BE2C (cell line): ENCODE data around the gene LYZL4.

ENCODE experiments used
- DNase-seq: peaks from one replicate; pipeline ENCODE4 v3.0.0-alpha.2; 2020
- H3K27me3 ChIP-seq: fragments of 250-450 bp; sonication (Bioruptor Pico); 2 replicates; pipeline ENCODE4 v1.5.1; 2020; ENCODE audit warnings: mild to moderate bottlenecking
- H3K36me3 ChIP-seq: fragments of 250-450 bp; sonication (Bioruptor Pico); 2 replicates; pipeline ENCODE4 v1.5.1; 2020; ENCODE audit warnings: mild to moderate bottlenecking
- H3K4me1 ChIP-seq: fragments of 250-450 bp; sonication (Bioruptor Pico); 2 replicates; pipeline ENCODE4 v1.5.1; 2020
- H3K4me3 ChIP-seq: 2 replicates; pipeline ENCODE4 v1.5.1; 2011; ENCODE audit warnings: low read depth, low read length
- H3K9me3 ChIP-seq: fragments of 250-450 bp; sonication (Bioruptor Pico); 2 replicates; pipeline ENCODE4 v1.5.1; 2020
- CTCF ChIP-seq: IDR thresholded peaks from 2 replicates; pipeline ENCODE4 v1.5.1; 2012; ENCODE audit warnings: mild to moderate bottlenecking, low read depth, low read length

Gene LYZL4

GRCh38 chr3:42421818-42422796 lies 11.7 kb upstream of the LYZL4 start:
- Histone ChIP-seq H3K4me3 (no peak overlapping the region), H3K9me3 (no peaks in the 10 kb centered on the region), H3K36me3 (no peaks in the 10 kb centered on the region), H3K4me1 (no peaks in the 10 kb centered on the region), H3K27me3 (no peaks in the 10 kb centered on the region)
- no peak for DNase-seq
- no peak for TF ChIP-seq CTCF

- no peaks in the 10 kb centered on the region for H3K27me3 ChIP-seq
- no peak for TF ChIP-seq CTCF
- no peaks in the 10 kb centered on the region for H3K36me3 ChIP-seq
- H3K4me1 ChIP-seq = no peaks in the 10 kb centered on the region
- H3K9me3 ChIP-seq = no peaks in the 10 kb centered on the region
- H3K4me3 ChIP-seq = no peak overlapping the region
- no peak for DNase-seq
Measured at GRCh38 chr3:42419563-42419962, 9.2 kb upstream of the LYZL4 start.

DNA sequence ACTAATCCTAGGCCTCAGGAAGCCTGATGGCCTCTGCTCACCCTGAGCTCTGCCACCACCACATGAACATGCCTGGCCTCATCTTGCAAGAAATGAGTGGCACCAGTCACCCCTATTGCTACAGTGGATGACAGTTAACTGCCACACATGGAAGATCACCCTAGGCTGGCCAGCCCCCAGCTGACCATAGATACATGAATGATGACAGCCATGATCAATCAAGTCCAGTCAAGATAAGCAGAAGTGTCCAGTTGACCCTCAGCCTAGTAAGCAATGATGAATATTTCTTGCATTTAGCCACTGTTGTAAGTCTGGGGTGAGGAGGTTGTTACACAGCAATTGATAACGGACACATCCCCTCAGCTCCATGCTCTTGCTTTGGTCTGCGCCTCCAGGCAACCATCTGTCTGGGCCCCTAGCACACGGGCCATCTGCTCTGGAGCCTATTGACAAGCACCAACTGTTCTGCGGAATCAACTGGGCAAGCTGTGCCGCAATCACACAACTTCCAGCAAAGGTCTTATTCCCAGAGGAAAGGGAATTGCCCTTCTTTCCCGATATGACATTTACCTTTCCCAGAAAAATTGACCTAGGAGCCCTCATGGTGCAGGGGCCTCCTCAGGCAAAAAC lies 2.2 kb upstream of the LYZL4 start:
- no peak overlapping the region for H3K4me3 ChIP-seq
- no peaks in the 10 kb centered on the region for H3K27me3 ChIP-seq
- no peak for TF ChIP-seq CTCF
- no peaks in the 10 kb centered on the region for H3K4me1 ChIP-seq
- H3K36me3 ChIP-seq = no peaks in the 10 kb centered on the region
- no peak for DNase-seq
- no peaks in the 10 kb centered on the region for H3K9me3 ChIP-seq

GRCh38 chr3:42411429-42411828 lies 1.0 kb upstream of the LYZL4 start:
- no peaks in the 10 kb centered on the region for H3K9me3 ChIP-seq
- H3K4me1 ChIP-seq = no peaks in the 10 kb centered on the region
- TF ChIP-seq CTCF = no peak
- no peak for DNase-seq
- no peaks in the 10 kb centered on the region for H3K36me3 ChIP-seq
- no peaks in the 10 kb centered on the region for H3K27me3 ChIP-seq
- no peak overlapping the region for H3K4me3 ChIP-seq

- H3K27me3 ChIP-seq = no peaks in the 10 kb centered on the region
- DNase-seq = no peak
- no peak for TF ChIP-seq CTCF
- H3K4me3 ChIP-seq = no peak overlapping the region
- H3K4me1 ChIP-seq = no peaks in the 10 kb centered on the region
- H3K36me3 ChIP-seq = no peaks in the 10 kb centered on the region
- H3K9me3 ChIP-seq = no peaks in the 10 kb centered on the region
Measured at GRCh38 chr3:42408156-42408555, 2.3 kb downstream of the LYZL4 start.
